ENCODE data around the gene GLA.

- no peak for TF ChIP-seq POLR2A (IDR thresholded peaks at IDR 0.05)
- TF ChIP-seq CTCF (IDR thresholded peaks at IDR 0.05) = no peak
These were observed 42.4 kb upstream of the GLA start for GRCh38 chrX:101450085-101450484.

Data from testis (tissue), 2 donors.